HG03025 (cell line): ENCODE results near the gene LEMD3.
A peak's percentile ranks its signal among the peaks of the same experiment; 100 is the strongest.

Source experiments
- ATAC-seq: cut with Tn5 transposase; IDR thresholded peaks from one replicate; pipeline ENCODE4 v1.9.1; 2021; ENCODE audit warnings: mild to moderate bottlenecking, moderate library complexity; ENCODE audit not compliant: unreplicated experiment, low FRiP score

Gene LEMD3

GRCh38 chr12:65169320-65170208, at the start of gene LEMD3:
TSS of gene LEMD3 (plus strand) at chr12:65169583. CDS start at chr12:65169597, 14 bp downstream.
- peak; percentile 86 for ATAC-seq

- no peak for ATAC-seq
These were observed 48.1 kb upstream of the LEMD3 start, which contains the start of gene WIF1 for GRCh38 chr12:65121049-65121955. TSS of gene WIF1 (minus strand) at chr12:65121305. CDS start at chr12:65121191, 114 bp downstream.

GRCh38 chr12:65121956-65122469, 47.4 kb upstream of the LEMD3 start:
- no peak for ATAC-seq

- no peak for ATAC-seq
These were observed 46.7 kb upstream of the LEMD3 start for GRCh38 chr12:65122703-65123102.

DNA sequence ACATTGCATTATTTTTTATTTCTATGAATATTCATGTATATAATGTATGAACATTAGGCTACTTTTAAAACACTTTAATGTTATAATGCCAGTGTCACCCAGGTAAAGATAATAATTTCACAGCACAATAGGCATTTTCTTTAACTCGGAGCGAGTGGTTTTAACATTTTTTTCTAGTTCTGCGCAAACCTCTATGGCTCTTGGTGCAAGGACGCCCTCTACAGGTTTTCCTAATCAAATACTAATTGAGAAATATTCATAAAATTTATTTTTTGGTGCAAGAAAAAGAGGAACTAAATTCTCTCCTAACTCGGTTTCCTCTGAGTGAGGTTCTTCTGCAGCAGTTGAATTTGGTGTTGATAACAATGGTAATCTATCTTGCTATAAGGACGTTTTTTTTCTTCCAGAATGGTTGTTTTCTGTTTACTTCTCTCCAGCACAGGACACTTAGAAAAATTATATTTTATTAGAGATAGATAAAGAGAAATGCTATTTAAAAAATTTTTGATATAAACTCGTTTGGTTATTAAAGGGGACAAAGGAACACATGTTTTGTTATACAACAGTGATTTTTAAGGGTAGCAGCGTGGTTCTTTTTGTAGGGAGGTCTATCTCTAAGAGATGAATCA, 45.8 kb upstream of the LEMD3 start:
- ATAC-seq: no peak

DNA sequence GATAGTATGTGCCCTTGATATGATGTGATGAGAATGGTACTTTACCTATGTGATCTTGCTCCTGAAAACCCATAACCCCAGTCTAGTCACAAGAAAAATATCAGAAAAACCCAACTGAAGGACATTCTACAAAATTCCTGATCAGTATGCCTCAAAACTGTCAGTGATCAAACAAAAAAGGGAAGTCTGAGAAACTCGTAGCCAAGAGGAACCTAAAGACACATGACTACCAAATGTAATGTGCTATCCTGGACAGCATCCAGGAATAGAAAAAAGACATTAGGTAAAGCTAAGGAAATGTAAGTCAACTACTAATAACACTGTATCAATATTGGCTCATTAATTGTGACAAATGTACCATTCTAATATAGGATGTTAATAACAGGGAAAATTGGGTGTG, 44.1 kb upstream of the LEMD3 start:
- no peak for ATAC-seq

DNA sequence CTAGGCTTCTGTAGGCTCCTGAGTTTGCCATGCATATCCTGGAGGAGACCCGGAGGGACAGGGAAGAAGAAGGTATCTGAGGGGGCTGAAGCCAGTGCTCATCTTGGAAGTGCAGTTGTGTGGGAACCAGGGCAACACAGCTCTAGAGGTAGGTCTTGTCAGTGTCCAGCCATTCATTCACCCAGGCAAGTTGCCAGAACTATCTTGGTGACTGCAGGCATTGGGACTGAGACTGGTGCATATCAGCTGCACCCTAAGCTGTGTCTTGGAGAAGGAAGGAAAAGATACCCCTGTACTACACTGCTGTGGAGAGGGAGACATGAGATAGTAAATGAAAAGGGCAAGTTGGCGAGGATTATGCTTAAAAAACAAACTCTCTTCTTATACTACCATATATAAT, 43.4 kb upstream of the LEMD3 start:
- ATAC-seq: no peak

GRCh38 chr12:65126482-65126881, 42.9 kb upstream of the LEMD3 start:
- no peak for ATAC-seq

- ATAC-seq: no peak
These were observed 35.5 kb upstream of the LEMD3 start for GRCh38 chr12:65133879-65134278.

DNA sequence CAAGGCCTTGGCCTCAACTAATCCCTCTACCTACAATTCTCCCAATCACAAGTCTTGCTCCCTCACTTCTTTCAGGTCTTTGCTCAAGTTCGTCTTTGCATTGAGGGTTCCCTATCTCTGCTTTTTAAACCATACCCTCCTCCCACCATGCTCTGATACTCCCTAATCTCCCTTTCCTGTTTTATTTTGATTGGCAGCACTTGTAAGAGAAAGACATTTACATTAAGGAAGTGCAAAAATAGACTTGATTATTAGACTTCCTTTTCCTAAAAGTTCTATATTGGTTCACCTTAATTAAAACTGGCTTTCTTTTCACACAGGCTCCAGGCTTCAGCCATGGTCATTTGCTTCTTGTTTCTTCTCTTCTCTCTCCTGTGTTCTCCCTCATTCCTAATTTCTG, 30.0 kb upstream of the LEMD3 start:
- ATAC-seq: no peak

DNA sequence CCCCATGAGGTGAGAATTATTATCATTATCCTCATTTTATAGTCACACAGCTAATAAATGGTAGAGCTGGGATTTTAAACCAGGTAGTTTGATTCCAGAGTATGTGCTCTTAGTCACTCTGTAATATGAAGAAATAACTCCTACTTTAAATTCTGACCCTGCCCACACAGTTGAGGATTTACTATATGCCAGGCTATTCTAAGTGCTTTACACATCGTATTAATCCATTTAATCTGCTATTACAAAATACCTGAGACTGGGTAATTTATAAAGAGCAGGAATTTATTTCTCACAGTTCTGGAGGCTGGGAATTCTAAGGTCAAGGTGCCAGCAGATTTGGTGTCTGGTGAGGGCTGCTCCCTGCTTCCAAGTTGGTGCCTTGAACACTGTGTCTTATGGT, 28.6 kb upstream of the LEMD3 start:
- ATAC-seq: no peak

DNA sequence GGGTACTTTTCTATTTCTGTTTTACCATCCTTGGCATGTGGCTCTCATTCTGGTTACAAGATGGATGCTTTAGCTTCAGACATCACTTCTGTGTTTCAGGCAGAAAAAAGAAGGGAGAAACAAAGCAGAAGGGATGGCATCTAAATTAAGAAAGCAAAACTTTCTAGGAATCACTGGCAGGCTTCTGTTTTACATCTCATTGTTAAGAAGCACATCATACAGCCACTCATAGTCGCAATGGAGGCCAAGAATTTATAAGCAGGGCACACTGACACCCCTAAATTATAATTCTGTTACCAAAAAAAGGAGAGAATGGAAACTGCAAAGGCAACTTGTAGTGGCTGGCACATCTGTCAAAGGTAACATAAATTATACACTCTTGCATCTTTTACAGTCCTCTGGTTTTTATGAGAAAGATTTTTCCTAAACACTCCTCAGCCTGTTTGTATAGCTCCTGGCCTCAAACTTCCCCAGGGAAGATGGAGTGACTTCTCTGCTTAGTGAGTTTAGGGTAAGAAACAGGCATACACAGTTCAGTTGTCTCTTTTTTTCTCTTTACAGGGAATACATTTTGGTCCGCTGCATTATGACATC, 22.0 kb upstream of the LEMD3 start:
- no peak for ATAC-seq

DNA sequence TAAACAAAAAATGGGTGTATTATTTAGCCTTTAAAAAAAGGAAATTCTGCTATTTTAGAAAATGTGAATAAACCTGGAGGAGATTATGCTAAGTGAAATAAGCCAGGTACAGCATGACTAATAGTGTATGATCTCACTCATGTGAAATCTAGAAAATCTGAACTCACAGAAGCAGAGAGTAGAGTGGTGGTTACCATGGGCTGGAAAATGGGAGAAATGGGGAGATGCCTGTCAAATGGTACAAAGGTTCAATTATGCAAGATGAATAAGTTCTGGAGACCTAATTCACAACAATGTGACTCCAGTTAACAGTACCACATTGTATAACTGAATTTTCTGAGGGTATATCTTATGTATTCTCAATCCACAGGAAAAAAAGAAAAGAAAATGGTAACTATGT, 17.4 kb upstream of the LEMD3 start:
- no peak for ATAC-seq

DNA sequence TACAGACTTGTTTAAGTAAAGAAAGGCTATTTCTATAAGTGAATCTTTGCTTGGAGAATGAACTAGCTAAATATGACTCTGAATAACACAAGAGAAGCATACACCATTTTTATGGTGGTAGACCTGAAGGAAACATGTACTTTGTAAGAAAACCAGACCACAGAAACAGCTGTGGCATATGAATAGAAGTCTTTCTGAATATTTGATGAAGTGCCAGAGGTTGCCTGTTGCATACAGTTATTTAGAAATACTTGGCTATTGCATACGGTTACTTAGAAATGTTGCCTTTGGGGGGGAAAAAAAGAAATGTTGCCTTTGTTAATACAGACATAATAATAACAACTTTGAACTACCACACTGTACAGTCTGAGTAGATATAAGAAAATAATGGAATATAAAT, 16.8 kb upstream of the LEMD3 start:
- ATAC-seq: no peak

- no peak for ATAC-seq
These were observed 13.6 kb upstream of the LEMD3 start for GRCh38 chr12:65155784-65156183.

GRCh38 chr12:65156366-65156841, 13.0 kb upstream of the LEMD3 start:
- ATAC-seq: peak; percentile 90

GRCh38 chr12:65157091-65157490, 12.3 kb upstream of the LEMD3 start:
- no peak for ATAC-seq

- no peak for ATAC-seq
These were observed 6.8 kb upstream of the LEMD3 start for GRCh38 chr12:65162609-65163008.

- ATAC-seq: no peak
These were observed 5.1 kb upstream of the LEMD3 start for GRCh38 chr12:65164244-65164643.

DNA sequence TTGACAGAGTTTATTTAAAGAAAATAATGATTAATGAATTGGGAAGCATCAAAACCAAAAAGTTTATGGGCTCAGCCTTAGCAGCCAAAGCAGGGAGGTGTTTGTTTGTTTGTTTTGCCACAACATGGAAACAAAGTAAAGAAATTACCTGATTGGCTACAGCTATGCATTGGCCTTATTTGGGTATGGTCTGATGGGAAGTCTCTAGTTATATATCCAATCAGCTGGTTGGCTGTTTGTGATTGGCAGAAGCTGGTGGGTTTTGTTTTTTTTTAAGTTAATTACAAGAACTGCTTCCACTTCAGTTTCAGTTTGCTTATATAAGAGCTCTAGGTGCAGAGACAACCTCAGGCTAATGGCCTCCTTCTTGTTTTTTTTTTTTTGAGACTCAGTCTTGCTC, 4.6 kb upstream of the LEMD3 start:
- no peak for ATAC-seq
